ENCODE results near the gene PPP2R5E. TPM values are rescaled to one million over a fixed set of nuclear protein-coding genes. Genes with fewer than 3 reads are reported as not detected.

PPP2R5E gene
- total and polyA plus RNA-seq, 10 of the 15 experiments (the other 5 are each of a cell fraction or from before 2014, with no cell fraction given), result 11.4 to 56.2 (median 22.7) TPM

- no peak for DNase-seq (ENCODE audit: low read depth, low spot score)
- ChIA-PET POLR2A (interaction anchor here (0.9 to 1.5 kb wide), 2 partner anchors 9 to 67 kb away, joined by 3 to 7 read pairs; partner anchors contain the start of gene PPP2R5E), SMC1A (ENCODE audit: uncharacterized antibody, unreplicated experiment) (interaction anchor here (0.5 to 4.1 kb wide), 13 partner anchors 8 to 247 kb away, joined by 3 to 22 read pairs (median 3); partner anchors contain the start of gene PPP2R5E), RAD21 (ENCODE audit: unreplicated experiment) (interaction anchor here (1.1 to 3.6 kb wide), 4 partner anchors 11 to 67 kb away, joined by 3 to 24 read pairs (median 4); partner anchors contain the start of gene PPP2R5E), CTCF (interaction anchor here (1.1 to 1.7 kb wide), 7 partner anchors 9 to 158 kb away, joined by 3 to 6 read pairs (median 4); partner anchors contain the start of gene PPP2R5E)
- Histone ChIP-seq H3K9ac (ENCODE audit: control insufficient read depth, insufficient read depth, low read length) (no peak overlapping the region), H3K27ac (ENCODE audit: control insufficient read depth, insufficient read depth) (no peak overlapping the region), H3K4me2 (ENCODE audit: control insufficient read depth, insufficient read depth) (no peak overlapping the region), H3K4me3 (no peak overlapping the region), H3K9me3 (replicated peaks; ENCODE audit: control insufficient read depth, insufficient read depth, low read length) (no peaks in the 10 kb centered on the region), H3K79me2 (ENCODE audit: control insufficient read depth, insufficient read depth, low read length) (peaks cover 76% of the 10 kb centered on the region), H3K27me3 (replicated peaks in 1 of 2; ENCODE audit: control insufficient read depth in 2 of 2, insufficient read depth in 2 of 2, low read length in 1 of 2) (no peaks in the 10 kb centered on the region), H3K36me3 (ENCODE audit: control insufficient read depth in 2 of 2, insufficient read depth in 2 of 2, low read length in 1 of 2) (no peaks in the 10 kb centered on the region), H4K20me1 (ENCODE audit: control insufficient read depth, insufficient read depth) (no peaks in the 10 kb centered on the region; the same call in 1 of the 2 replicates), H2AFZ (ENCODE audit: control insufficient read depth, low read depth, low read length) (no peak overlapping the region), H3K4me1 (ENCODE audit: control insufficient read depth, insufficient read depth, low read length) (peaks cover 42% of the 10 kb centered on the region)
- BruUV-seq (replicated peaks), result no TSS peak
- FAIRE-seq, result no peak
- in situ Hi-C loops (cut with MboI), result no loop called here
- no peak for TF ChIP-seq JUNB (IDR thresholded peaks at IDR 0.05)
- no peak for TF ChIP-seq RFX5 (IDR thresholded peaks at IDR 0.05; ENCODE audit: low read depth, low read length)
- TF ChIP-seq MLLT1 (IDR thresholded peaks at IDR 0.05), result no peak
- ATAC-seq, result no peak
- intact Hi-C loops (cut with micrococcal nuclease; ENCODE audit: unreplicated experiment), result no loop called here
Observed at GRCh38 chr14:63475761-63476160, 67.4 kb downstream of the PPP2R5E start.

GRCh38 chr14:63474844-63475243 lies 68.3 kb downstream of the PPP2R5E start:
- Histone ChIP-seq H3K27me3 (replicated peaks in 1 of 2; ENCODE audit: control insufficient read depth in 2 of 2, insufficient read depth in 2 of 2, low read length in 1 of 2) (no peaks in the 10 kb centered on the region), H3K27ac (ENCODE audit: control insufficient read depth, insufficient read depth) (no peak overlapping the region), H3K9ac (ENCODE audit: control insufficient read depth, insufficient read depth, low read length) (no peak overlapping the region), H3K79me2 (ENCODE audit: control insufficient read depth, insufficient read depth, low read length) (peaks cover 75% of the 10 kb centered on the region), H3K36me3 (ENCODE audit: control insufficient read depth in 2 of 2, insufficient read depth in 2 of 2, low read length in 1 of 2) (no peaks in the 10 kb centered on the region), H3K4me3 (no peak overlapping the region), H3K4me1 (ENCODE audit: control insufficient read depth, insufficient read depth, low read length) (peaks cover 36% of the 10 kb centered on the region), H2AFZ (ENCODE audit: control insufficient read depth, low read depth, low read length) (no peak overlapping the region), H3K9me3 (replicated peaks; ENCODE audit: control insufficient read depth, insufficient read depth, low read length) (no peaks in the 10 kb centered on the region), H4K20me1 (ENCODE audit: control insufficient read depth, insufficient read depth) (no peaks in the 10 kb centered on the region; the same call in 1 of the 2 replicates), H3K4me2 (ENCODE audit: control insufficient read depth, insufficient read depth) (no peak overlapping the region)
- RAD21 ChIA-PET (ENCODE audit: unreplicated experiment), result no interaction called here
- DNase-seq (ENCODE audit: low read depth, low spot score), result no peak
- WGBS (ENCODE audit: insufficient coverage, insufficient replicate concordance, low lambda C conversion rate, missing lambda C conversion rate), result 98% methylated on average over 3 of the region's 3 CpGs
- no peak for ATAC-seq
- FAIRE-seq, result no peak
- in situ Hi-C loops (cut with MboI) (no loop called here), intact Hi-C loops (cut with micrococcal nuclease; ENCODE audit: unreplicated experiment) (loop anchor here (5.0 kb wide), 1 partner anchor 67 kb away; the partner anchor contains the start of gene PPP2R5E)
- POLR2A ChIA-PET, result no interaction called here
- no TSS peak for BruUV-seq (replicated peaks)
- CTCF ChIA-PET, result interaction anchor here (0.9 to 1.0 kb wide), 2 partner anchors 8 to 12 kb away, joined by 3 read pairs; no protein-coding TSS in a partner anchor
- SMC1A ChIA-PET (ENCODE audit: uncharacterized antibody, unreplicated experiment), result interaction anchor here (0.8 to 4.1 kb wide), 6 partner anchors 9 to 69 kb away, joined by 3 to 22 read pairs (median 4); partner anchors contain the start of gene PPP2R5E
- TF ChIP-seq PRDM15 (CRISPR knock-in tag; IDR thresholded peaks at IDR 0.05) (no peak), CREM (IDR thresholded peaks at IDR 0.05; ENCODE audit: low read depth) (no peak), NR2C1 (IDR thresholded peaks at IDR 0.05) (no peak), IRF3 (IDR thresholded peaks at IDR 0.05) (no peak), NRF1 (conservative IDR thresholded peaks at IDR 0.05; ENCODE audit: low read depth, low read length) (no peak), RCOR1 (conservative IDR thresholded peaks at IDR 0.05; ENCODE audit: low read depth, low read length) (no peak), KAT2A (conservative IDR thresholded peaks at IDR 0.05; ENCODE audit: control insufficient read depth, low read depth, low read length) (no peak), ZNF207 (IDR thresholded peaks at IDR 0.05; ENCODE audit: borderline replicate concordance) (no peak)

Measured in GM12878 (cell line).